Keratinocyte (primary cell): ENCODE measurements around the gene ELAVL1.

Experiments
- EZH2 ChIP-seq: IDR thresholded peaks from one replicate; pipeline ENCODE4 v1.6.1; 2012; ENCODE audit warnings: inconsistent platforms, mild to moderate bottlenecking, low read length, moderate library complexity
- TF ChIP-seq, protein P1 (sequence below), 3 experiments: IDR thresholded peaks in 1 of 3; conservative IDR thresholded peaks in 1 of 3; optimal IDR thresholded peaks in 1 of 3; 2 replicates in 2 of 3; 3 replicates in 1 of 3; pipeline versions ENCODE3 to v1.5.1; 2011; ENCODE audit warnings: low read length in 3 of 3, mild to moderate bottlenecking in 3 of 3, moderate library complexity in 2 of 3, control low read depth in 1 of 3, inconsistent platforms in 1 of 3; ENCODE audit not compliant: insufficient read depth in 2 of 3; ENCODE audit errors: extremely low read depth in 1 of 3

DNA sequence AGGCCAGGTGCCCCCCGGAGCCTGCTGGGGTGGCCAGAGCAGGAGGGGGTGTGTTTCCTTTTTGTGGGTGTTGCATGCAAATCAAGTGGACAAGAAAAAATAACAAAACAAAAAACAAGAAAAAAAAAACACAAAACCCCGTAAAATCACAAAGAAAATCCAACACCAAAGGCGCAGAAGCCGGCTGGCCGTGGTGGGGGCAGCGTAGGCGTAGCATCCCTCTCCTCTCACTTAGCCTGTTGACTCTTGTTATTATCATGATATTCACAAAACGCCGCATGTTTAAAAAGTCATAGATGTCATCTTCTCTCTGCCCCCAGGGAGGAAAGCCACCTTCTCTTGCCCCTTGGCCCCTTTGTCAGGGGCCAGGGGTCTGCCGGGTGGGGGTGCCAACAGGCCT, 91.8 kb downstream of the ELAVL1 start:
- no peak for TF ChIP-seq EZH2
- TF ChIP-seq, protein P1, sequence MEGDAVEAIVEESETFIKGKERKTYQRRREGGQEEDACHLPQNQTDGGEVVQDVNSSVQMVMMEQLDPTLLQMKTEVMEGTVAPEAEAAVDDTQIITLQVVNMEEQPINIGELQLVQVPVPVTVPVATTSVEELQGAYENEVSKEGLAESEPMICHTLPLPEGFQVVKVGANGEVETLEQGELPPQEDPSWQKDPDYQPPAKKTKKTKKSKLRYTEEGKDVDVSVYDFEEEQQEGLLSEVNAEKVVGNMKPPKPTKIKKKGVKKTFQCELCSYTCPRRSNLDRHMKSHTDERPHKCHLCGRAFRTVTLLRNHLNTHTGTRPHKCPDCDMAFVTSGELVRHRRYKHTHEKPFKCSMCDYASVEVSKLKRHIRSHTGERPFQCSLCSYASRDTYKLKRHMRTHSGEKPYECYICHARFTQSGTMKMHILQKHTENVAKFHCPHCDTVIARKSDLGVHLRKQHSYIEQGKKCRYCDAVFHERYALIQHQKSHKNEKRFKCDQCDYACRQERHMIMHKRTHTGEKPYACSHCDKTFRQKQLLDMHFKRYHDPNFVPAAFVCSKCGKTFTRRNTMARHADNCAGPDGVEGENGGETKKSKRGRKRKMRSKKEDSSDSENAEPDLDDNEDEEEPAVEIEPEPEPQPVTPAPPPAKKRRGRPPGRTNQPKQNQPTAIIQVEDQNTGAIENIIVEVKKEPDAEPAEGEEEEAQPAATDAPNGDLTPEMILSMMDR (optimal IDR thresholded peaks at IDR 0.05 in 1 of 3, IDR thresholded peaks at IDR 0.05 in 1 of 3, conservative IDR thresholded peaks at IDR 0.05 in 1 of 3; ENCODE audit: extremely low read depth in 1 of 3, insufficient read depth in 2 of 3, low read length in 3 of 3), result no peak
